Stimulated activated CD4-positive, alpha-beta T cell treated with anti-CD3 and anti-CD28 coated beads, Interleukin-2, amount 100 ng/mL, for 48 hours (primary cell): Measurements from ENCODE around the gene TTC7B.
"Not testable (repeated sequence)": the region's sequence is repeated elsewhere in the genome, so short reads cannot be mapped to it uniquely, and the experiment has no call there.

Experiments used
- DNase-seq, 2 donors: peaks; one replicate each; pipeline ENCODE4 v3.0.0-alpha.2; 2020

The TTC7B gene

GRCh38 chr14:90538095-90538494 lies 278.1 kb downstream of the TTC7B start:
- DNase-seq: no peak

GRCh38 chr14:90536511-90537191 lies 279.6 kb downstream of the TTC7B start:
- DNase-seq: no peak

DNA sequence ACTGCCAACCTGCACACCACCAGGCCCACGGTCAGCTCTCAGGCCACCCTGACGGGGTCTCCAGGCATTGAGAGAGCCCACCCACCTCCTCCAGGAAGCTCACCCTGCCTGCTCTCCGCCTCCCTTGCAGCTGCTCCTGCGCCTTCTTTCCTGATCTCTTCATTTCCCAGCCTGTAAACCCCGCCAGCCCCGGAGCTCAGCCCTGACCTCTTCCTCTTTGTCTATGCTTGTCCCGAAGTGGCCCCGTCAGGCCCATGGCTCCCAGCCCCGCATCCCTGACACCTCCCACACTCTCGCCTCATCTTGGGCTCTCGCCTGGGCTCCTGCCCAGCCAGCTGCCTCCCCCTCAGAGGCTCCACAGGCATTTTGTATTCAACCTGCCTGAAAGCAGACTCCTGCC lies 280.1 kb downstream of the TTC7B start:
- no peak for DNase-seq

DNA sequence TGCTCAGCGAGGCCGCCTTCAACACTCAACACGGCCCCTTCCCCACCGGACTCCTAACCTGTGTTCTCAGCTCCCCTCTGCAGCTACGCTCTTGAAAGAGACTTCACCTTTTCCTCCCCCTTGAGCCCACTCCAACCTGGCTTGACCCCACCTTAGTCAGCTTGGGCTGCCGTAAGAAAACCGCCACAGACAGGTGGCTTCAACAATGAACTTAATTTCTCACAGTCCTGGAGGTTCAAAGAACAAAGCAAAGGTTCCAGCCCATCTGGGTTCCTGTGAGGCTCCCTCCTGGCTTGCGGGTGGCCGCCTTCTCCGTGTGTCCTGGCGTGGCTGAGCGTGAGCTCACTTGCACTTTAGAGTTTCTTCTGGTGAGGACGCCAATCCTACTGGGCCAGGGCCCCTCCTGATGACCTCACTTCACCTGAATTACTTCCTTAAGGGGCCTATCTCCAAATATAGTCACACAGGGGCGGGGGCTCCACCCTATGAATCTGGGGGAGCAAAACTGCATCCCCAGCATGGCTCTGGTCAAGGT lies 280.6 kb downstream of the TTC7B start:
- no peak for DNase-seq

DNA sequence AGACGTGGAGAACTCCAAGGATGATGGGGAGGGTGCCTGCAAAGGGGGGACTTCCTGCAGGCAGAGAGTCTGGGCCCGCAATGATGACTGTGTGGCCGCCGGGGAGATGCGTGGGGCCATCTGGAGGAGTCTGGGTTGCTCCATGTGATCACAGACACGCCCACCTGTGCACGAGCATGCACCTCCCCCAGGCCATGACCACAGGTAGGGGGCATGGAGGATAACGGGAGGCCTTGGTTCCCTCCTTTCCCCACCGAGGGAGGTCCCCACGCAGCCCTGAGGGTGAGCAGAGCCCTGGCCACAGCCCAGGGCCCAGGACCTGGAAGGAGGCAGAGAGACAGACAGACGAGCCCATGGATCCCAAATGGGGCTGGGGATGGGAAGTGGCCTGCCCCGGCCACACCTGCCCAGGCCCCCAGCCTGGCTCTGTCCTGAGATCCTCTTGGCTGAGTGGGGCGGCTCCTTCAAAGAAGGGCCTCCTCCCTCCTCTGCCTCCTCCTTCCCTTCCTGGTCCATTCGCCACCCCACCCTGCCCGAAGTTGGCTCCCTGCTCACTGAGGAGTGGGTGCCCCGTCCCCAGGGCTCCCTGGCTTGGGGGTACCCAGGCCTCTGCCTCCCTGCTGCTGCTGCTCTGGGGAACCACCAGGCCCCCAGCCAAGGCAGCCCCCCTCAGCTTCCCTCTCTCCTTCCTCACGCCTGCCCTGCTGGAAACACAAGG lies 281.2 kb downstream of the TTC7B start:
- DNase-seq: no peak

GRCh38 chr14:90534091-90534837 lies 282.0 kb downstream of the TTC7B start:
- no peak for DNase-seq

DNA sequence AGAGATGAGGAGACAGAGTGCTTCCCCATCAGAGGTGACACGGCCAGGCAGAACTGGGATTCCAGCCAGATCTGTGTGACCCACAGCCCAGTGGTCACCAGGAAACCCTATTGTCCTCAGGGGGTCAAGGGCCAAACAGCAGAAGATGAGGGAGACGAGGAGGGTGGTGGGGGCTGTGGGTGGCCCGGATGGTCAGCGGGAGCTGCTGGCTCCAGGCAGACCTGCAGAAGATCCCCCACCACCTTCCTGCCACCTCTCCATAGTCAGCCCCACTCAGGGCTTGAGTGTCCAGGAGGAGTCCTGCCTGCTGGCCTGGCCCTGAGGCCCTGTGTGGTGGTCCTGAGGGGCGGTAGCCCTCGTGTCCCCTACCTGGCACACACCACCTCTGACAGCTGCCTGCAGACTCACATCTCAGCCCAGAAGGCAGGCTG lies 282.6 kb downstream of the TTC7B start:
- no peak for DNase-seq

DNA sequence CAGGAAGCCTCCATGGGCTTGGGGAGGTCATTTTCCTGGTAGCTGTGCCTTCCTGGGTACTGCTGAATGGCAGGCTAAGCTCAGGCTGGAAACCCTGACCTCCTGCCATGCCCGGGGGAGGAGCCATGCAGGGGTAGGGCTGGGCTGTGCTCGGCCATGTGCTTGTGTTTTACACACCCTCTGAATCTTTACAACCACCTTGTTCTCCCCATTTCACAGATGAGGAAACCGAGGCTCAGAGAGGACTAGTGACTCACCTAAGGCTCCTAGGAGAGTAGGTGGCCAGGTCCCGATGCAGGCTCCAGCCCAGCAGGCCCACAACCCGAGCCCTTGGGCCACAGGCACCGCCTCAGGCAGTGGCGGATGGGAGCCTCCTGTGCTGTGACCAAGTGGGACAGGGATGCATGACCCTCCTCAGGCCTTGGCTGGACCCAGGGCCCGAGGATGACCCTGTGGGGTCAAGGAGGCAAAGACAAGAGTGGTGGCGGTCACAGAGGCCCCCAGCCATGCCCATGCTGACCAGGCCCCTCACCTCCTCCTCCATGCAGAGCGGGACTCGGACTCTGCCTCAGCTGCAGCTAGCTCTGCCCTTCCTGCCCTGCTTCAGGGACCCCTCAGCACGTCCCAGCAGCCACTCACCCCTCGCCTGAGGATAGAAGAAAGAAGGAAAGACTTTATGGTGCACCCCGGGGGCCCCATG lies 283.3 kb downstream of the TTC7B start:
- DNase-seq: no peak

DNA sequence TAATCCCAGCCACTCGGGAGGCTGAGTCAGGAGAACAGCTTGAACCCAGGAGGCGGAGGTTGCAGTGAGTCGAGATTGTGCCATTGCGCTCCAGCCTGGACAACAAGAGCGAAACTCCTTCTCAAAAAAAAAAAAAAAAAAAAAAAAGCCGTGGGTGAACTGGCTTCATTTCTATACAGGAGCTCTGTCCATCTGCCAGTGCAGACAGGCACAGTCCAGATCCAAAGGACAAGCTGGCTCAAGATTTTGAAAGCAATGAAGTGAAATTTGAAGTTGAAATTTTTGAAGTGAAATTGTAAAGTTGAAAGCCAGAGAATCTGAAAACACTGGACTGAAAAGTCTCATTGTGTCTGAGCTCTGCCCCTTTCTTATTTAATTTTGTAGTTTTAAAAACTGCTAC lies 284.7 kb downstream of the TTC7B start:
- no peak for DNase-seq

GRCh38 chr14:90530523-90530922 lies 285.7 kb downstream of the TTC7B start:
- DNase-seq: no peak

DNA sequence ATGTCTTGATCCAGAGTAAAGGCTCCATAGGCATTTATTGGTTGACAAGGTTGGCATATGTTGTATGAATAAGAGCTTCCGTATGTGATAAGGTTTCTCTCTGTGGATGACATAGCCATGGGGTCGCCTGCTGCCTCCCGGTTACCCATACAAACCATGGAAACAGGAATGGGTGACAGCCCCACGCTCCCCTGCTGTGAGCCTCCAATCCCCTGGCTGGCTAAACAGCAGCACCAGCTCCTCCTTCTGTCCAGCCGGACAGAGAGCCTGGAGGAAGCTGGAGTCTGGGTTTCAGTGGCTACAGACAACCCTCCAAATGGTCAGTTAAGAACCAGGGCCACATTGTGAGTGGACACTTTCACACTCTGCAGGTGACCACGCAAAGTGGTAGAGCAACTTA lies 288.3 kb downstream of the TTC7B start:
- DNase-seq: no peak

DNA sequence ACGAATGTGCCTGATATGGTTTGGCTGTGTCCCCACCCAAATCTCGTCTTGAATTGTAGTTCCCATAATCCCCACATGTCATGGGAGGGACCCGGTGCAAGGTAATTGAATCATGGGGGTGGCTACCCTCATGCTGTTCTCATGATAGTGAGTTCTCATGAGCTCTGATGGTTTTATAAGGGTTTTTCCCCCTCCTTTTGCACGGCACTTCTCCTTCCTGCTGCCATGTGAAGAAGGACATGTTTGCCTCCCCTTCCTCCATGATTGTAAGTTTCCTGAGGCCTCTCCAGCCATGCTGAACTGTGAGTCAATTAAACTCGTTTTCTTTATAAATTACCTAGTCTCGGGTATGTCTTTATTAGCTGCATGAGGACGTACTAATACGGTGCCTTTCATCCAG lies 289.7 kb downstream of the TTC7B start:
- DNase-seq: not testable (repeated sequence)

DNA sequence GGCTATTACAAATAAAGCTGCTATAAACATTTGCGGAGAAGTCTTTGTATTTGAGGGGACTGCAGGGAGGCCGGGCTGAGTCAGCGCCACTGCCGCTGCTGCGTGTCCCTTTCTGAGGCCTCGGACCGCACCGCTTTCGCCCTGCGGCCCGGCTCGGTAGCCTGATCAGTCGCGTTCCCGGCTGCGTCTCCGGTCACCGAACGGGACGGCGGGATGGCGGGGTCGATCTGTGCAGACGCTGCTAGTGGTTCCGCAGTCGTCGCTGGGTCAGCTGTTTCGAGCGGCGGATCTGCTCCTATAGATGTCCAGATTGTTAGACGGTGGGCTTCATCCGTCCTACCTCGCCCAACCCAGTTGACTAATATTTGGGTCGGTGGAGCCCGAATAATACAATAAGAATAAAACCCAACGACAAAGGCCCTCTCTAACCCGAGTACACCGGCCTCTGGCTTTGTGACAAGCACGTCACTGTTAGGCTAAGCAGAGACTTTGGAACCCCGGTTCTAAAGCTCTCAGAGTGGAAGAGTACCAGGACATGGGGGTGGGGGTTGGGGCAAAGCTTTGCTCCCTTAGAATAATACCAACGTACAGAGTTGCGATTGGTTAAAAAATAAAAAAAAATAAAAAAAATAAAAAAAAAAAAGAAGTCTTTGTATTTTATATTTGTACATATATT lies 290.7 kb downstream of the TTC7B start:
- DNase-seq: not testable (repeated sequence)

DNA sequence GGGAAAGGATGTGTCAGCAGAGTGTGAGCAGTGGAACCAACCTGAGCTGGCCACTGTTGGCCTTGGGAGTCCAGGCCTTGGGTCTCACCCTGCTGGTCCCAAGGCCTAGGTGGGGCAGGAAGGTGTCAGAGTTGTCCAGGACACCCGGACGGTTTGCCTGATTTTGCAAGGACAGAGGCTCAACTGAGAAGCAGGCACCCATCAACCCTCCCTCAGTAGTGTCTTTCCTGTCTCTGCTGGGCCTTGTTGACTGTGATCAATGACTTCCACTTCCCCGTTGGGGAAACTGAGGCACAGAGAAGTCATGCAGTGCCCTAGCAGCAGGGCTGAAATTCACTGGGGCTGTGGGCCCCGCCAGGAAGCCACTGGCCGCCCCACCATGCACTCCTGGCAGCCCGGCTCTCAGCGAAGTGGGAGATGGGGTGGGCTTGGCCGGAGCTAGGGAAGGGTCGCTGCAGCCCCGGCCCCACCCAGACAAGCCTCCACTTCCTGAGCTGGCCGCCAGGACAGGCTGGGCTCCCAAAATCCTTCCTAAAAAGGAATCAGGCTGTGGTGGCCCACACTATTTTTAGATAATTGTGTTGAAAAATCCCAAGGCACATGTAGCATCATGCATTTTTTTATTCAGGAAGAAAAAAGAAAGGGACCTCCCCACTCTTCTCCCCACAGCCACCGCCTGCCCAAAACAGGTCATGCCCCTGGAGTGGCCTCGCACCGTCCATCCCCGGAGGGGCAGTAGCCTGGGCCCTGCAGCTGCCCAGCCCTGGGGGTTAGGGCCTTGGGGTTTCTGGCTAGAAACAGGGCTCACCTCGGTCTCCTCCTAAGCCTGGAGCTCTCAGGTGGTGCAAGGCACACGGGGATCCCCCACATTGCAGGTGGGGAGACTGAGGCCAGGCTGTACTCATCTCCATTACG lies 292.0 kb downstream of the TTC7B start:
- no peak for DNase-seq

DNA sequence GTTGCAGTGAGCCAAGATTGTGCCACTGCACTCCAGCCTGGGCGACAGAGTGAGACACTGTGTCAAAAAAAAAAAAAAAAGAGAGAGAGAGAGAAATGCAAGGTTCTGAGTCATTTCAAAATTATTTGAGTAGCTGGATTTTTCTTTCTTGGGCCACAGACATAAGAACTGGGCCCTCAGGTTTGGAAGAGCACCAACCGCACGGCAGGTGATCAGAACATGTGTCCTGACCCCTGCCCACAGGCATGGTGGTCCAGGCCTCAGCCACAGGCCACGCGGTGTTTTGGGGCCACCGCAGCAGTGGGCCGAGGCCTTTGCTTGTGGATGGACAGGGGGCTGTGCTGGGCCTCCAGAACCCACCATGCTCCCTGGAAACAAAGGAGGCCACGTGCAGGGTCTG lies 292.7 kb downstream of the TTC7B start:
- DNase-seq: no peak

DNA sequence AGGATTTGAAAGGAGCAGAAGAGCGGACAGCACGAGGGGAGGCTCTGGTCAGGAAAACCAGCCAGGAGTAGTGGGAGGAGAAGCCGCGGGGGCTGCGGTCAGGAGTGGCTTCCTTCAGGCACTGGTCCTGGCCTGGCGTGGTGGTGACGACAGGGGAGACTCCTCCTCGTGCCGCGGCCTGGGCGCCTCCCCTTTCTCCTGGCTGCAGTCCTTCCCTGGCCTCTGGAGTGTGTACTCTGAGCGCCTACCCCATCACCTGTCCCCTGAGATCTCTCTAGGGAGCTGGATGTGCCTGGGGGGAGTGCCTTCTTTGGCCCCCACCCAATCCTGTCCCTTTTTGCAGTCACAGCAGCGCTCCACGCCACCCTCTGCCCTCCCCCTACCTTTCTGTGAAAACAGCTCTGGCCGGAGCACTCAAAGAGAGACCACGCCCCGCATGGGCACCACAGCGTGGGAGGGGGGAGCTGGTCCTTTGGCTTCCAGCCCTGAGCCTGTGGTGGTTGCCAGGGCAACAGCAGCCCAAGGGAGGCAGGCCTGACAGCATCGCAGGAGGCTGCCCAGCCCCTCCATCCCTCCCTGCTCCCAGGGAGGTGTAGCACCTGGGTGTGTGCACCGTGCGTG lies 293.5 kb downstream of the TTC7B start:
- no peak for DNase-seq

DNA sequence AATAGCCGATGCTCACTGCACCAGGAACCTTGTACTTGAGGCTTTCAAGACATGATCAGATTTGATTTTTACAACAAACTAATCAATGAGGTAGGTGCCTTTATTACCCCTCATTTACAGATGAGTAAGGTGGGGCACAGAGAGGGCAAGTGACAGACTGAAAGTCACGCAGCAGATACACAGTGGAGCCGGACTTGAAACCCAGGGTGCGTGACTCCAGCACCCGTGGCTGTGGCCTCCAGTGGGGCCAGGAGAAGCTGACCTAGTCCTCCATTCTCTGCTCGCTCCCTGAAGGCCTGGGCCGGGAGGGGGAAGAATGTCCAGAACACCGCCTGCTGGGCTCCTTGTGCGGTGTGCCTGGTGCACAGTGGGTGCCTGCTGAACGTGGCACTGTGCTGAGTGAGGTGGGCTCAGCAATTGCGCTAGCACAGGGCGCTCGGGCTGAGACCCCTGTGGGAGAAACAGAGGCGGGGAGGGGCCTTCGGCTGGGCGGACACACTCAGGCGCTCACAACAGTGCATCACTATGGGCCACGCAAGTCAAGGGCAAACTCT lies 294.2 kb downstream of the TTC7B start:
- DNase-seq: no peak

- DNase-seq: no peak
Measured at GRCh38 chr14:90521084-90521929, 294.9 kb downstream of the TTC7B start.

DNA sequence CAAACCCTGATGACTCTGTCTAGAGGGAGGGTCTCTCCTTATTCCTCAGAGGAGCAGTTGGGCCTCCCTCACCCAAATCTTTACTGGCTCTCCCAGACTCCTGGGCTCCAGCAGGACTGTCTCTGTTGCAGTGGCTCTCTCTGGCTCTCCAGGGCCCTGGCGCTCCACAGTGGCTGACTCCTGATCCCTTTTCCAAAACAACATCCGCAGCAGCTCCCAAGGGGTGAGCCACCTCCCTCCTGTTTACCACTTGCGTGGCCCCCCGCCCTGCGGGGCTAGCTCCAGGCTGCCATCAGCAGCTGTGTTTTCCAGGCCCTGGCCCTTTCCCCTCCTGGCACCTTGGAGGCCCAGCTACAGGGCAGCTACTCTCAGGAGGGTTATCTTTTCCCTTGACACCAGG lies 295.9 kb downstream of the TTC7B start:
- no peak for DNase-seq
